GM19397 (cell line): Measurements from ENCODE around the gene NDE1.
"Not testable (repeated sequence)": the region's sequence is repeated elsewhere in the genome, so short reads cannot be mapped to it uniquely, and the experiment has no call there.

Experiments
- ATAC-seq: cut with Tn5 transposase; IDR thresholded peaks from one replicate; pipeline ENCODE4 v1.9.1; 2021; ENCODE audit warnings: mild to moderate bottlenecking, moderate library complexity; ENCODE audit not compliant: unreplicated experiment

The NDE1 gene

DNA sequence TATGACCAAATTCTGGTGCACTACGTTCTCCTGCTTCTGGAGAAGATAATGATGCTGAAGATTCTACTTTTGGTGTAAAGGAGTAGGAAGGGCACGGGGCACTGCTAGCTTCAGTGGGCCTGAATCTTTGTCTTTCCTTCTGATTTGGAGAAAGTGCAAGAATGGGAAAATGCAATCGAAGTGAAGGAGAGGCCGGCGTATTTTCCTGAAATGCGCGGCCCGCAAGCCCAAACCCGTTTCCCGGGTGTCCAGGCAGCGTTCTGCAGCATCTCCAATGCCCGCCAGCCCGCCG, 372 bp upstream of the NDE1 start:
- ATAC-seq: no peak

DNA sequence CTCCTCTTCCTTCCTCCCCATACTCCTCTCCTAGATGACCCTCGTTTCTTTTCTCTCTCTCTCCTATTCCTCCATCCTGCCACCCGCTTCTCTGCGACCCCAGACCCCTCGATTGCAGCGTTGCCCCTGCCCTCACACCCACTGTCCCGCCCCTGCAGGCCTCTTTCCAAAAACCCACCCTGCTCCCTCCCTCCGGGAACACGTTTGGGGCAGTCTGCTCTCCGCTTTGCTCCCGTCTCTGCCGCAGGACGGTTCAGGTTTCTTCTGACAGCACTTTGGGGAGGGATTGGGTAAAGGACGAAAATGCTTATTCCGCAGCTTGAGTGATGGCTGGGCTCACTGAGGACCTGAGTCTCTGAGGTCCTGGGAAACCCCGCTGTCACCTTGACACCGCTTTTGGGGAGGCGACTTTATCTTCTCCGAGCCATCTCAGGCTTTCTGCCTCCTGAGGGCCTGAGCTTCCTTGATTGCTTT, 690 bp downstream of the NDE1 start:
- peak; percentile 10 for ATAC-seq

DNA sequence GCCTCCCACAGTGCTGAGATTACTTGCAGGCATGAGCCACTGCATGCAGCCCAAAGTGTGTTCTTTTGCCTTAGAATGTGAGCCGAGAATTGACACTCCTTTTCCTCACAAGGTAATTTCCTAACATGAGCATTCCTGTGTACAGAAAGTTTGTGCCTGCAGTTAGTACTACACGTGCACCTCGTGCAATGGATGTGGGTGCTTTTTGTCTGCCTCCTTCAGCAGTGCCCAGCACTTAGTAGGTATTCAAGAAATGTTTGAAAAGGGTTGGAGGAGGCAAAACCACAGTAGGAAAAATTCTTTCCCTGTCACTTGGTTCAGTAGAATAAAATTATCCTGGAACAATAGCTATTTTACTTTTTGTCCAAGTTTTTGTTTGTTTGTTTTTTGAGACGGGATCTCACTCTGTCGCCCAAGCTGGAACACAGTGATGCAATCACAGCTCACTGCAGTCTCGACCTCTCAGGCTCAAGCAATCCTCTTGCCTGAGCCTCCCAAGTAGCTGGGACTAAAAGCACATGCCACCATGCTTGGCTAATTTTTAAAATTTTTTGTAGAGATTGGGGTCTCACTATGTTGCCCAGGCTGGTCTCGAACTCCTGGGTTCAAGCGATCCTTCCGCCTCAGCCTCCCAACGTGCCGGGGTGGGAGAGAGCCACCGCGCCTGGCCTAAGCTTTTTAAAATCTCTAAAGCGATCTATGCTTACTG, 2.4 kb downstream of the NDE1 start:
- no peak for ATAC-seq

DNA sequence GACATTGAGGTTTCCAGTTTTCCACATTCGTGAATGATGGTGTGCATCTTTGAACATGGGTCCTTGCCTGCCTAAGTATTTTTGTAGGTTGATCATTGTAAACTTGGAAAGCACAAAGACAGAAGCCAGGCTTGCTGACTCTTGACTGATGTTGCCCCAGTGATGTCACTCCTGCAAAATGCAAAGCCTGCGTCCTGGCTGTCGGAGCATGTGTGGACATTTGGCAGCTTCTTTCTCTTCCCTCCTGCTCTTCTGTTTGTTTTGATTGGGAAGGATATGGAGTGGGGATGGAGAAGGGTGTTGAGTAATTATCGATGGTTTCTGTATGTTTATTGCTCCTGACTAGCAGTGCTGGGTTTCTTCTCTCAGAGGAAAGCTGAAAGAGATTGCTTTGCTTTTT, 3.2 kb downstream of the NDE1 start:
- ATAC-seq: no peak

DNA sequence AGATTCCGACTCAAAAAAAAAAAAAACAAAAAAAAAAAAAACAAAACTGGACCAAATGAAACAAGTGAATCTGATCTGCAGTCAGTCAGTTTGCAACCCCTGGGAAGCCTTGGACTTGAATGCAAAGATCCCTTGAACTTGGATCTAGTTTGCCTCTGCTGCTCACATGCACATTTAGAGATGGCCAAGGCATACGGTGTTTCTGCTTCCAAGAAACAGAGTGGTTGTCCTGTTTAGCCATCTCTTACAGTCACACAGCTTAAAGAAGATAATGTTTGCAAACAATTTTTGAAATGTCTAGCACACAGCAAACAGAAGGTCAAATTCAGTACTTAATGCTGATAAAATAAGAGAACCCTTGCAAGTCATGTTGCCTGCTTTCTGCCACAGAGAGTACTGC, 4.5 kb downstream of the NDE1 start:
- ATAC-seq: no peak

DNA sequence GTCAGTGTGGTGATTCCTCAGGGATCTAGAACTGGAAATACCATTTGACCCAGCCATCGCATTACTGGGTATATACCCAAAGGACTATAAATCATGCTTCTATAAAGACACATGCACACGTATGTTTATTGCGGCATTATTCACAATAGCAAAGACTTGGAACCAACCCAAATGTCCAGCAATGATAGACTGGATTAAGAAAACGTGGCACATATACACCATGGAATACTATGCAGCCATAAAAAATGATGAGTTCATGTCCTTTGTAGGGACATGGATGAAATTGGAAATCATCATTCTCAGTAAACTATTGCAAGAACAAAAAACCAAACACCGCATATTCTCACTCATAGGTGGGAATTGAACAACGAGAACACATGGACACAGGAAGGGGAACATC, 5.5 kb downstream of the NDE1 start:
- ATAC-seq: not testable (repeated sequence)

DNA sequence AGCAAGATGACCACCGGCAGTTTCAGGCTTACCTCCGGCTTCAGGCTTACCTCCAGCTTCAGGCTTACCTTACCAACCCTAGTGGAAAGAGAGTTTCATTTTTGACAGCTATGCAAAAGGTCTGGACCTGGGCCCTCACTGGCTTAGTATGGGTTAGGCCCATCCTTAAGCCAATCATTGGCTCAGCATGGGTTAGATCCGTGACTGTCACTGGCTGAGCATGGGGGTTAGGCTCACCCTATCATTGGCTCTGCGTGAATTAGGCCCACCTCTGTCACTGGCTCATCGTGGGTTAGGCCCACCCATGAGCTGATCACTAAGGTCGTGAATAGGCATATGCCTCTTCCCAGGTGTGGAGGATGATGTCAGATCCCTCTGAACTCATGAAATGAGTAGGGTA, 8.1 kb downstream of the NDE1 start:
- no peak for ATAC-seq

DNA sequence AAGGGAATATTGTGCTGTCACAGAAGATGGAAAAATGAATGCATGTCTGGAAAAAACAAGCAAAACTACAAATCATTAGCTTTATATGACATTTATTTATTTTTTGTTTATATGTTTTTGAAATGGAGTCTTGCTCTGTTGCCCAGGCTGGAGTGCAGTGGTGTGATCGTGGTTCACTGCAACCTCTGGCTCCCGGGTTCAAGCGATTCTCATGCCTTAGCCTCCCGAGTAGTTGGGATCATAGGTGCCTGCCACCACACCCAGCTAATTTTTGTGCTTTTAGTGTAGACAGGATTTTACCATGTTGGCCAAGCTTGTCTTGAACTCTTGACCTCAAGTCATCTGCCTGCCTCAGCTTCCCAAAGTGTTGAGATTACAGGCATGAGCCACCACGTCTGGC, 8.5 kb downstream of the NDE1 start:
- ATAC-seq: no peak

DNA sequence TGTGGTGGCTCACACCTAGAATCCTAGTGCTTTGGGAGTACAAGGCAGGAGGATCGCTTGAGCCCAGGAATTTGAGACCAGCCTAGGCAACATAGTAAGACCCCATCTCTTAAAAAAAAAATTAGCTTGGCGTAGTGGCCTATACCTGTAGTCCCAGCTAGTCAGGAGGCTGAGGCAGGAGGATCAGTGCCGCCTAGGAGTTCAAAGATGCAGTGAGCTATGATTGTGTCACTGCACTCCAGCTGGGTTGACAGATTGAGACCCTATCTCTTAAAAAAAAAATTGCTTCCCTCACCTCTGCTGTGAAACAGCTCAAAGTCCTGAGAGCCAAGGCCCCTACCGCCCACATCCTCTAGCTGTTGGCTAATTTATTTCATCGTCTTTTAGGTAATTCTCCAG, 10.2 kb downstream of the NDE1 start:
- no peak for ATAC-seq

DNA sequence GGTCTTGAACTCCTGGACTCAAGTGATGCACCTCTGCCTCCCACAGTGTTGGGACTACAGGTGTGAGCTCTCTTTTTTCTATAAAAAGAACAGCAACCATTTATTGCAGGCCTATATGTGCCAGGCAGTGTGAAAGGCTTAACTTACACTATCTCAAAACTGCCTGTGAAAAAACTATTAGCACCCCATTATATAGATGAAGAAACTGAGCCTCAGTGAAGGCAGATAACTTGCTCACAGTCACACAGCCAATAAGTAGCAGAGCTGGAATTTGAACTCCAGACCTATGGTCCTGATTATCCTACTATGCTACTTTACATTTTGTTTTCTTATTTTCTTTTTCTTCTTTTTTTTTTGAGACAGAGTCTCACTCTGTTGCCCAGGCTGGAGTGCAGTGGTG, 15.1 kb downstream of the NDE1 start:
- ATAC-seq: no peak

DNA sequence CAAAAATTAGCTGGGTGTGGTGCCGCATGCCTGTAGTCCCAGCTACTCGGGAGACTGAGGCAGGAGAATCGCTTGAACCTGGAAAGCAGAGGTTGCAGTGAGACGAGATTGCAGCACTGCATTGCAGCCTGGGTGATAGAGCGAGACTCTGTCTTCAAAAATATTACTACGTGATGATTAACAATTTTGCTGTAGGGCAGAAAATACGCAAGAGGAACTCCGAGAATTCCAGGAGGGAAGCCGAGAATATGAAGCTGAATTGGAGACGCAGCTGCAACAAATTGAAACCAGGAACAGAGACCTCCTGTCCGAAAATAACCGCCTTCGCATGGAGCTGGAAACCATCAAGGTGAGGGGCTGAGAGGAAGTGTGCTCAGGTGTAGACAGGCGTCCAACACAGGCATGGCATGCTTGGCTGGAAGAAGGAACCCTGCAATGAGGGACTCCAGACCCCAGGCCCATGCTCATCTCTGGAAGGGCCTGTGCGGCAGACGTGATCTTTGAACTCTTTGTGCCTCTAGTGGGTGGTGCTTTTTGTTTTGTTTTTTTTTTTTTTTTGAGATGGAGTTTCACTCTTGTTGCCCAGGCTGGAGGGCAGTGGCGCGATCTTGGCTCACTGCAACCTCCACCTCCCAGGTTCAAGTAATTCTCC, 17.2 kb downstream of the NDE1 start:
- ATAC-seq: no peak

DNA sequence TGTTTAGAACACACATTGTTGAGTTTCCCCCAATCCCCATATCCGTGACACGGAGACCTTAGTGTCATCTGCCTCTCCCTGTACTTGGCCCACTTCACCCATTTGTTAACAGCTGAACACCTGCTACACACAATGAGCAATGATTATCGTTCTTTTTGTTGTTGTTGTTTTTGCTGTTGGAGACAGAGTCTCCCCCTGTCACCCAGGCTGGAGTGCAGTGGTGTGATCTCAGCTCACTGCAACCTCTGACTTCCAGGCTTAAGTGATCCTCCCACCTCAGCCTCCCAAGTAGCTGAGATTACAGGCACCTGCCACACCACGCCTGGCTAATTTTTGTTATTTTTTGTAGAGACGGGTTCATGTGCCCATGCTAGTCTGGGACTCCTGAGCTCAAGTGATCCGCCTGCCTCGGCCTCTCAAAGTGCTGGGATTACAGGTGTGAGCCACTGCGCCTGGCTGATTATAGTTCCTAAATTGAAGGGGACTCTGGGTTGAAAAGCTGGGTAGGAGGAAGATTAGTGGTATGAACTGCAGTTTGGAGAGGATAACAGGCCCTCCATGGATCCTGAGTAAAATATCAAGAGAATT, 21.6 kb downstream of the NDE1 start:
- ATAC-seq: no peak

DNA sequence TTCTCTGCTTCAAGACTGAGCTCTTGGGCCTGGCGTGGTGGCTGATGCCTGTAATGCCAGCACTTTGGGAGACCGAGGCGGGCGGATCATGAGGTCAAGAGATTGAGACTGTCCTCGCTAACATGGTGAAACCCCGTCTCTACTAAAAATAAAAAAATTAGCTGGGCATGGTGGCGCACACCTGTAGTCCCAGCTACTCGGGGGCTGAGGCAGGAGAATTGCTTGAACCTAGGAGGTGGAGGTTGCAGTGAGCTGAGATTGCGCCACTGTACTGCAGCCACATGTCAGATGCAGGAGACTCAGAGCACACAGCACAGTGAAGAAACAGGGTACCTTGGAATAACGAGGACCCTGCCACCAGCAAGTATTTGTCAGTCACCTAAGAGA, 22.1 kb downstream of the NDE1 start:
- ATAC-seq: not testable (repeated sequence)

DNA sequence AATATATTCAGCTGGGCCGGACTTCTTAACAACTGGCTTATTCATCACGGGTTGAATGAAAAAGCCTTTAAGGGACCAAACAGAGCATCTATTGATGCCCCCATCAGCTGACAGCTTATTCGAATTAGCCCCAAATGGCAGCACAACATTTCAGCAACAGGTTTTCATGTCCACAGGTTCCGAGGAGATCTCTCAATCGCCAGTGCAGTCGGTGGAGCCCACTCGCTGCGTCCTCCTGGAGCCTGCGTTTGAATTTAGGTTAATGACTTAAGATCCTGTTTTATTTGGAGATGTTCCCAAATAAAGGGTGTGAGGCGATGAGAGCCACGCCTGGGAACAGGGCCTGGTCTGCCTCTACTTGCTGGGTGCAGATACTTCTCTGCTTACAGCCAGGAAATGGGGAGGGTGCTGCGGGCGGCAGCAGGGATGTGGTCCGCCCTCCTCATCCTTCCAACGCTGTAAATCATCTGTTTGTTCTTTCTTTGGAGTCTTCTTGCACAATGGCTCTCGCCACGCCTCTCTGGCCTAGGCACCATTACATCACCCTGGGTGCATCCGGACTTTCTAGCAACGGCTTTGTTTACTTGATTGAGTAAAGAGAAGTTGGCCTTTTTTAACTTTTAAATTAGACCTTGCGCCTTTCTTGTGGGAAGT, 22.6 kb downstream of the NDE1 start:
- ATAC-seq: no peak

DNA sequence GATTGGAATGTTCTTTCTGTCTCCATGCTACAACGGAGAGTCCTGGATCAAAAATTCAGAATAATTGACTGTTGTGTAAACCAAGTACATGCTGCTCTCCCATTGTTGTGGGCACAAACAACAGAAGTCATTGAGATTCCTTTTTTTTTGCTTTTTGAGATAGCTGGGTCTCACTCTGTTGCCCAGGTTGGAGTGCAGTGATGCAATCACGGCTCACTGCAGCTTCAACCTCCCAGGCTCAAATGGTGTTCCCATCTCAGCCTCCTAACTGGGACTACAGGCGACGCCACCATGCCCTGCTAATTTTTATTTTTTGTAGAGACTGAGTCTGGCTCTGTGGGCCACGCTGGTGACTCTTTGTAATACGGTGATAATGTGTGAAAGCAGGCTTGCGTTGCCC, 24.5 kb downstream of the NDE1 start:
- no peak for ATAC-seq

DNA sequence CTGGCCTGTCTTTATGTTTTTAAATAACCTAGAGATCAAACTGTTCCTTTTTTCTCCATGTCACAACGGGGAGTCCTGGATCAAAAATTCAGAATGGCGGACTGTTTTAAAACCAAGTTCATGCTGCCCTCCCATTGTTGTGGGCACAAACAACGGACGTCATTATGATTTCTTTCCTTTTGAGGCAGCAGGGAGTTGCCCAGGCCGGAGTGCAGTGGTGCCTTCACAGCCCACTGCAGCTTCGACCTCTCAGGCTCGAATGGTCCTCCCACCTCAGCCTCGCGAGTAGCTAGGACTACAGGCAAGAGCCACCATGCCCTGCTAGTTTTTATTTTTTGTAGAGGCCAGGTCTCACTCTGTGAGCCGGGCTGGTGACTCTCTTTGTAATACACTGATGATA, 26.5 kb downstream of the NDE1 start:
- ATAC-seq: no peak

DNA sequence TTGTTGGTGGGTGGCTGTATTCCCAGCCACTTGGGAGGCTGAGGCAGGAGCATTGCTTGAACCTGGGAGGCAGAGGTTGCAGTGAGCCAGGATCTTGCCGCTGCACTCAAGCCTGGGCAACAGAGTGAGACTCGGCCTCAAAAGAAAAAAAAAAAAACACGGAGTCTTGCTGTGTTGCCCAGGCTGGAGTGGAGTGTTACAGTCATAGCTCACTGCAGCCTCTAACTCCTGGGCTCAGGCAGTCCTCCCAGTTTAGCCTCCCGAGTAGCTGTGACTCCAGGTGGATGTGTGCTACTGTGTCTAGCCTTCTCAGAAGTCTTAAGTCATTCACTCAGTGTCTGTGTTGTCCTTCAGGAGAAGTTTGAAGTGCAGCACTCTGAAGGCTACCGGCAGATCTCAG, 27.4 kb downstream of the NDE1 start:
- no peak for ATAC-seq

DNA sequence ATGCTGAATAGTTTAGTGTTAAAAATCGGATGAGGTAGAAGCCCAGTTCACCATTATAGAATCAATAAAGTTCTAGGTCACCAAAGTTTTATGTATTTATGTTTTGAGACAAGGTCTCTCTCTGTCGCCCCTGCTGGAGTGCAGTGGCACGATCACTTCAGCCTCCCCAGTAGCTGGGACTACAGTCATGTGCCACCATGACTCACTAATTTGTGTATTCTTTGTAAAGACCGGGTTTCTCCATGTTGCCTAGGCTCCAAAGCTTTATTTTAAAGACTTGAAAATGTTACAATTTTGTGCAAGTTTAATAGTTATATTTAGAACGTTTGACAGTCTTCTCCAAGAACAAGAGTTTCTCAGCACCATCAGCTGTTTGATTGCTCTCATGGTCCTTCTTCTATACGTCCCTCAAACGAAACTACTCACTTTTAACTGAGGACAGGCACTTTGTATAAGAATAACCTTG, 32.1 kb downstream of the NDE1 start:
- ATAC-seq: no peak

DNA sequence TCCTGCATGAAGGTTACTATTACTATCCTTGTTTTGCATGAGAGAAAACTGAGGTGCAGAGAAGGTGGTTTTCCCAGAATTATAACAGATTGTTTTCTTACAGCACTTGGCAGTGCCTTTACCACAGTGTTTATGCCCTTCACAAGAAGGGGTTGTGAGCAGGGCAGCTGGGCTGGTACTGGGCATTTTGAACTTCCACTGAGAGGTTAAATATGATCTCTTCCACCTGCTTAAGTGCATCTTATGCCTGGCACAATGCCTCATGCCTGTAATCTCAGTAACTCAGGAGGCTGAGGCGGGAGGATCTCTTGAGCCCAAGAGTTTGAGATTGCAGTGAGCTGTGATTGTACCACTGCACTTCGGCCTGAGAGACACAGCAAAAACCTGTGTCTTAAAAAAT, 36.2 kb downstream of the NDE1 start:
- no peak for ATAC-seq

DNA sequence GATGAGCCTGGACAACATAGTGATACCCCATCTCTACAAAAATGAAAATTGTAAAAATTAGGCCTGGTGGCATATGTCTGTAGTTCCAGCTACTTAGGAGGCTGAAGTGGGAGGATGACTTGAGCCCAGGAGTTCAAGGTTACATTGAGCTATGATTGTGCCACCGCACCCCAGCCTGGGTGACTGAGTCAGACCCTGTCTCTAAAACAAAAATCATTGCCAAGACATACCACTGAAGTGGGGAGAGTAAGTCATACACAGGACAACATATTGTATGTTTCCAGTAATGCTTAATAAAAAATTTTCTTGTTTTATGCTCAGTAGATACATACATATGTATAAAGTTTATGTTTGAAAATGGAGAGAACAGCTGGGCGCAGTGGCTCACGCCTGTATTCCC, 39.2 kb downstream of the NDE1 start:
- ATAC-seq: no peak

DNA sequence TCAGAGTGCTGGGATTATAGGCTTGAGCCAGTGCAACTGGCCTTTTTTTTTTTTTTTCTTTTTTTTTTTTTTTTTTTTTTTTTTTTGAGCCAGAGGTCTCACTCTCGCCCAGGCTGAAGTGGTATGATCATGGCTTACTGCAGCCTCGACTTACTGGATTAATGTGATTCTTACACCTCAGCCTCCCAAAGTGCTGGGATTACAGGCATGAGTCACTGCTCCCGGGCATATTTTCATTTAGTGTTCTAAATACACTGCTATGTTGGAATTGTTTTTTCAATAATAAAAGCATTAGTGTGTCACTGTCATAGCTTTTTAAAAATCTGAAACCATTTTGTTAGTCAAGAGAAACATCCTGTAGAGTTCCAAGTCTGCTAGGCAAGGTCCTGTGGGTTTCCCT, 40.3 kb downstream of the NDE1 start:
- ATAC-seq: no peak

DNA sequence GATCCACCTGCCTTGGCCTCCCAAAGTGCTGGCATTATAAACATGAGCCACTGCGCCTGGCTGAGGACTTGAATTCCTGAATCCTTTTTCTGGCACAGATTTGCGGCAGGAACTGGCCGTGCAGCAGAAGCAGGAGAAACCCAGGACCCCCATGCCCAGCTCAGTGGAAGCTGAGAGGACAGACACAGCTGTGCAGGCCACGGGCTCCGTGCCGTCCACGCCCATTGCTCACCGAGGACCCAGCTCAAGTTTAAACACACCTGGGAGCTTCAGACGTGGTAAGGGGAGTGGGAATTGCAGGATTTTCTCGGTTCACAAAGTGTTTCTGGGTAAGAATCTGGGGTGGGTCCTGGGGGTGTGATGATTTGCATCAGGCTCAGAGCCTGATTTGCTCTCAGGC, 41.0 kb downstream of the NDE1 start:
- no peak for ATAC-seq
